MCF 10A (cell line): ENCODE measurements around the gene OLFM1. TPM values are rescaled to one million over a fixed set of nuclear protein-coding genes. Genes with fewer than 3 reads are reported as not detected.

Source experiments
- BruUV-seq: library from RNA; stranded (reverse); fragments of 400-500 nt; replicated peaks from 2 replicates; lab custom pipeline; 2021; lab: Mats Ljungman, UMichigan
- CTCF ChIA-PET: fragments of 300-600 bp; sonication (Branson Sonifier 250); formaldehyde crosslinking; extraction: SDS; loops from one replicate; lab custom pipeline; 2021; ENCODE audit warnings: antibody characterized with exemption, inconsistent platforms; lab: Yijun Ruan, JAX
- POLR2A ChIA-PET: fragments of 300-600, 350-650 bp; sonication (Branson Sonifier 250); formaldehyde crosslinking; extraction: SDS; loops from one replicate; lab custom pipeline; 2020; ENCODE audit warnings: antibody characterized with exemption, inconsistent platforms; lab: Yijun Ruan, JAX
- DNase-seq: peaks from one replicate; pipeline ENCODE4 v3.0.0-alpha.2; 2018; ENCODE audit not compliant: unreplicated experiment
- H3K27ac Mint-ChIP-seq: one replicate; pipeline ENCODE4 v1.8.0; 2022; ENCODE audit warnings: mild to moderate bottlenecking, low read depth, mixed read lengths; ENCODE audit not compliant: unreplicated experiment
- H3K27me3 Mint-ChIP-seq: one replicate; pipeline ENCODE4 v1.8.0; 2022; ENCODE audit warnings: mixed read lengths; ENCODE audit not compliant: insufficient read depth, unreplicated experiment
- H3K36me3 Mint-ChIP-seq: one replicate; pipeline ENCODE4 v1.8.0; 2022; ENCODE audit warnings: mild to moderate bottlenecking, moderate library complexity, mixed read lengths; ENCODE audit not compliant: insufficient read depth, unreplicated experiment
- H3K4me1 Mint-ChIP-seq: one replicate; pipeline ENCODE4 v1.8.0; 2022; ENCODE audit warnings: mixed read lengths; ENCODE audit not compliant: insufficient read depth, unreplicated experiment
- H3K4me3 Mint-ChIP-seq: one replicate; pipeline ENCODE4 v1.8.0; 2022; ENCODE audit warnings: mild to moderate bottlenecking, moderate library complexity, mixed read lengths; ENCODE audit not compliant: unreplicated experiment
- H3K9me3 Mint-ChIP-seq: one replicate; pipeline ENCODE4 v1.8.0; 2022; ENCODE audit warnings: mixed read lengths; ENCODE audit not compliant: unreplicated experiment
- CTCF ChIP-seq: fragments of 200-600 bp; IDR thresholded peaks from one replicate; pipeline ENCODE4 v1.8.0; 2022; ENCODE audit warnings: antibody characterized with exemption, mild to moderate bottlenecking; ENCODE audit not compliant: unreplicated experiment
- intact Hi-C: fragments of 100-400 bp; cut with micrococcal nuclease; formaldehyde crosslinking; loops from 2 replicates; pipeline ENCODE4 v1.14.1; 2022
- total RNA-seq: library from RNA; stranded (reverse); gene quantifications from 2 replicates; pipeline ENCODE4 v1.2.3, GENCODE V29; 2022

Gene OLFM1
- total RNA-seq, 1 experiment from 2014 or later: not detected

- DNase-seq: no peak
- Mint-ChIP-seq H3K9me3 (no peaks in the 10 kb centered on the region), H3K27me3 (peaks cover 42% of the 10 kb centered on the region), H3K4me3 (no peak overlapping the region), H3K36me3 (peaks cover 4% of the 10 kb centered on the region), H3K27ac (no peak overlapping the region), H3K4me1 (no peaks in the 10 kb centered on the region)
- TF ChIP-seq CTCF: no peak
- BruUV-seq: no TSS peak
- CTCF ChIA-PET: no interaction called here
- POLR2A ChIA-PET: interaction anchor here (0.7 kb wide), 1 partner anchor 42 kb away, joined by 3 read pairs; no protein-coding TSS in a partner anchor
- intact Hi-C loops: no loop called here
Measured at GRCh38 chr9:135074354-135075233, 12.9 kb upstream of the OLFM1 start.

- Mint-ChIP-seq H3K4me1 (no peaks in the 10 kb centered on the region), H3K36me3 (peaks cover 4% of the 10 kb centered on the region), H3K4me3 (no peak overlapping the region), H3K27ac (no peak overlapping the region), H3K9me3 (no peaks in the 10 kb centered on the region), H3K27me3 (peaks cover 33% of the 10 kb centered on the region)
- POLR2A ChIA-PET: interaction anchor here (0.6 kb wide), 1 partner anchor 234 kb away, joined by 3 read pairs; no protein-coding TSS in a partner anchor
- DNase-seq: no peak
- intact Hi-C loops: no loop called here
- no TSS peak for BruUV-seq
- CTCF ChIA-PET: no interaction called here
- no peak for TF ChIP-seq CTCF
Measured at GRCh38 chr9:135075234-135076142, 12.0 kb upstream of the OLFM1 start.

- no peaks in the 10 kb centered on the region for H3K9me3 Mint-ChIP-seq
- peaks cover 4% of the 10 kb centered on the region for H3K36me3 Mint-ChIP-seq
- POLR2A ChIA-PET: interaction anchor here (0.6 to 0.7 kb wide), 2 partner anchors 62 to 235 kb away, joined by 3 read pairs; no protein-coding TSS in a partner anchor
- H3K27ac Mint-ChIP-seq: no peak overlapping the region
- intact Hi-C loops: no loop called here
- TF ChIP-seq CTCF: no peak
- no peak overlapping the region for H3K4me3 Mint-ChIP-seq
- BruUV-seq: no TSS peak
- H3K27me3 Mint-ChIP-seq: peaks cover 25% of the 10 kb centered on the region
- H3K4me1 Mint-ChIP-seq: no peaks in the 10 kb centered on the region
- CTCF ChIA-PET: no interaction called here
- DNase-seq: no peak
Measured at GRCh38 chr9:135076143-135076875, 11.2 kb upstream of the OLFM1 start.
